ENCODE data around the gene SPOCK1.

Gene SPOCK1

DNA sequence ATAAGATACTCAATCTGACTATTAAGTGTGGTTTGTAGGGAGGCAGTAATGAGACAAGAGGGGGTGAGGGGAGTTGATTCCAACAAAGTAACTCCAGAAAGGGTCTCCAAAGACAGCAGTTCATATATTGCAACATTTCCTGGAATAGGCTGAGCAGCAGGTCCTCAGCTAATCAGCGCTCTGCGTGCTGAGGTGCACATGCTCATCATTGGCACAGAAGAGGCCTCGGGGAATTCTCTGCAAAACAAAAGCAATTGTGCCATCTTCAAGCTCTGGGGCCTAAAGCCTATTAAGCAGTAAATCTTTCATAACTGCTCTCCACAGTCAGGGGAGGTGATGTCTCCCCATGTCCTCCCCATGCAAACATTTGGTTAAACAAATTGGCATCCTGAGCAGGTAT is 357.3 kb downstream of the SPOCK1 start:
- DNase-seq, result no peak

DNA sequence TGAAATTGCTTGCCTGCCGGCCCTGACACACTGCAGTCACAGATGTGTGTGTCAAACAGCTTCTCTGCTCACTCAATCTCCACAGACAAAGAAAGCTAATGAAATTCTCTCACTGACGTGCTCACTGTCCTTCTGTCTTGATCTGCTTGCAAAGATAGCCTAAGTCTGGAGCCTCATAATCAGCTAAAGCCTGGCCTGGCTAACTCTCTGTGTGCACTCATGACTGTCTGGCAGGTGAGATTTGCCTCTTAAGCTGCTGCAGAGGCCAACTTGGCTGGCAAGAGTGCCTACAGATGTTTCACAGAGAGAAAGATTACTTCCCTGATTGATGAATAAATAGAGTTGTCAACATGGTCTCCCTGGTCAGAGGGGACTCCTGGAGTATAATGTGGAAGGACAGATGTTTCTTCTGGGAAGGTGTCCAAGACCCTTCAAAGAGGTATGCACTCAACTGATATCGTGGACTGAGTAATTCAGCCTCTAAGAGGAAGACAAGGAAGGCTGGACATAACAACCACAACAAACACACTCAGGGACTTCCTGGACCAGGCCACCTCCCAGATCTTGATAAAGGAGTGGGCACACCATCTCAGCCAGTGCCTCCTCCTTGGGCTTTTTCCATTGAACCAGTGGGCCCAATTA is 362.0 kb downstream of the SPOCK1 start:
- DNase-seq, result no peak

DNA sequence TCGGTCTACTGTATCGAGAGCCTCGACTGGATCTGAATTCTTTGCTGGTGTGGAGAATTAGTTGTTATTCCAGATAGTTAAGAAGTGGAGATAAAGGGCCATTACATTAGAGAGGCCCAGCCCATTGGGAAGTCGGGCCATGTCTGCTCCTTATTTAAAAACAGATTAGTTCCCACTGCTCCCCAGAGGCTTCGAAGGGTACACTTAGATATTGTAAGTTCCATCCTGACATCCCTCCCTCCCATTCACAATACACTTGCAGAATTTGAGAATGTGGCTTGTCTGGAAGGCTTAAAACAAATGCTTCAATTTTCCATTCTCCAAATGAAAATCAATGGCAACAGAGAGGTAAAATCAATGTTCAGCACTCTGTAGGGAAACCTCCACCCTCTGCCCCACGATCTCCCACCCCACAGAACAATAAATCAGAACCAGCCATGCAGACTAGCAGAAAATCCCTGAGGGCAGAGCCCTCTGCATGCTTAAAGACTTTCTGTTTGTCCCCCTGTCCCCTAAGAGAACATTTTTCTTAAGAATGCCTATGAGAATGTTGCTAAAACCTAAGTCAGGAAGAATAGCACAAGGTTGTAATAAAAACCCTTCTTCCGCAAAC is 364.1 kb downstream of the SPOCK1 start:
- DNase-seq, result no peak

DNA sequence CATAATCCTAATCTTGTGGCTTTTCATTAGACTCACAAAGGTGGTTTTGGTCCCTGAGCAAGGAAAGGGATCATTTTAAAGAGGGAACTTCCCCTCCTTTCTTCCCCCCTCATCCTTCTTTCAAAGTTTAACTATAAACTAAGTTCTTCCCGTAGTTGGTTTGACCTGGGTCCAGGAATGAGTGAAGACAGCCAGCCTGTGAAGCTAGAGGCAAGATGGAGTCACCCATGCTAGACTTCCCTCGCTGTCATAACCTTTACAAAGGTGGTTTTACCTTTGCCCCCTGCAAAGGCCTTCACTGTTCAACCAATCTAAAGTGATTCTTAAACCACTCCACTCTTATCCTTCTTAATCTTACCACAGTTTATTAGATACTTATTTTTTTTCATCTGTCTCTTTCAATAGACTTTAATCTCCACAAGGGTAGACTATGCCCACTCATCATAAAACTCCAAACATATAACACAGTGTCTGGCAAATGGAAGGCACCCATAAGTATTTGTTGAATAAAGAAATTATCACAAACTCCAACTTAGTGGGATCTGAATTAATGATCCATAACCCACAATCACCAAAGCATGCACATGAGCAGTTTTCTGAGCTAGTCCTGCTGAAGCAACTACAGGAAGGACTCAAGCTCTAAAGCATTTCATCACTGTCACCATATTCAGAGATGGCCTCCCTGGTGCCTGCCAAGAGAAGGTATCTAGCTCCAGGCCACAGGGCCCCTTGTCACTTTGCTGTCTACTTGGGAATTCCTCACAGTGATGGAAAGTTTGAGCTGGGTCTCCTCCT is 369.0 kb downstream of the SPOCK1 start:
- DNase-seq, result no peak

DNA sequence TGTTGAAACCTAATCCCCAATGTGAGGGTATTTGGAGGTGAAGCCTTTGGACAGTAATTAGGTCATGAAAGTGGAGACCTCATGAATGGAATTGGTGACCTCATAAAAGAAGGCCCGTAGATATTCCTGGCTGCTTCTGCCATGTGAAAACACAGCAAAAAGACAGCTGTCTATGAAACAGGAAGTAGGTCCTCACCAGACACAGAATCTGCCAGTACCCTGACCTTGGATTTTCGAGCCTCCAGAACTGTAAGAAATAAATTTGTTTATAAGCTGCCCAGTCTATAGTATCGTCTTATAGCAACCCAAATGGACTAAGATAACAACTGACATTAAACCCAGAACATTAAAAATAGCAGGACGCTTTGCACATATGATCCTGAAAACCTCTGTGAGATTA is 371.1 kb downstream of the SPOCK1 start:
- no peak for DNase-seq

GRCh38 chr5:137126829-137127228 is 372.3 kb downstream of the SPOCK1 start:
- no peak for DNase-seq

DNA sequence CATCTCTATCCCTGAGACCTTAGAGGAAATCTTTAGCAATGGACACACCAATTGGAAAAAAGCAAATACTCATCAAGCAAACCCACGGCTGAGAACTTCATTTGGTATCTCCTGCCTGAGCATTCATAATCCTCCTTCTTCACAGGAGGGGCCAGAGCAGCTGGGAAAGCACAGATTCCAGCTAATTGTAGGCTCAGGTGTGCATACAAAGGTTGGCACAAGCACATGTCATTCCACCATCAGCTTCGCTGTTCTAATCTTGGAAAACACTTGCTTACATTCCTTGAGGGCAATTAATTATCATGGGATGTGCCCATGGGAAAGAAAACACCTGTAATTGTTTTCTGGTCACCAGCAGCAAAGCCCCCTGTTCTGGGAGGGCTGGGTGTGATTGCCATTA is 376.6 kb downstream of the SPOCK1 start:
- DNase-seq, result no peak

DNA sequence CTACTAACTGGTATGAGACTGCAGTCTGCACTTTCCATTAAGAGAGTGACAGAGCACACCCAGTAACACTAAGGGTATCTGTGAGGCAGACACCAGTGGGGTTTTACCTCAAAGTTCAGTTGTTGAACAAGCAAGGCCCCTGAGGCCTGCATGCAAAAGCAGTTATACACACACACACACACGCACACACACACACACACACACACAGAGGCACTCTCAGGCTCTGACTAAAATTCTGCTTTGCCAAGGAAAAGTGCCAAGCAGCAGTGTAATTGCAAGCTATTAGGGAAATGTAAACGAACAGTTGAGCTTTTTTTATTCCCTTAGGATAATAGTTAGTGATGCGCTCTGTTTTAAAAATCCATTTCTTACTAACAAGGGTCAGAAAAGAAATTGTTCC is 377.1 kb downstream of the SPOCK1 start:
- DNase-seq, result no peak

GRCh38 chr5:137119321-137119720 is 379.8 kb downstream of the SPOCK1 start:
- no peak for DNase-seq

- no peak for DNase-seq
These were observed 380.5 kb downstream of the SPOCK1 start for GRCh38 chr5:137118629-137119028.

DNA sequence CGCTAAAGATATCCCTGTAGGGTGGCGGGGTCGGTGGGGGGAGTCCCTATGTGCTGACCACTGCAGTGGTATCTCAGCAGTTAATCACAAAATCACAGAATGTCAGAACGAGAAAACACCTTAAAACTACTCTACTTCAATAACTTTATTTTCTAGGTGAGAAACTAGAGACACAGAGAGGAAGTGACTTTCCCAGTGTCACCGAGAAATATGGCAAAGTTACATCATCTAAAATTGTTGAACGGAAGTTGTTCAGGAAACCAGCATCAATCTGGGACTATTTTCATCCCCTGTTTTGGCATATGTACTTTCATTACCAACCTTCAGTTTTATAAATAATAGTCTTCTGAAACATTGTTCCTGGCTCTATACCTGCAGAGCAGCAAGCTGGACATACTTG is 384.0 kb downstream of the SPOCK1 start:
- DNase-seq, result no peak

GRCh38 chr5:137114529-137114928 is 384.6 kb downstream of the SPOCK1 start:
- DNase-seq, result no peak

DNA sequence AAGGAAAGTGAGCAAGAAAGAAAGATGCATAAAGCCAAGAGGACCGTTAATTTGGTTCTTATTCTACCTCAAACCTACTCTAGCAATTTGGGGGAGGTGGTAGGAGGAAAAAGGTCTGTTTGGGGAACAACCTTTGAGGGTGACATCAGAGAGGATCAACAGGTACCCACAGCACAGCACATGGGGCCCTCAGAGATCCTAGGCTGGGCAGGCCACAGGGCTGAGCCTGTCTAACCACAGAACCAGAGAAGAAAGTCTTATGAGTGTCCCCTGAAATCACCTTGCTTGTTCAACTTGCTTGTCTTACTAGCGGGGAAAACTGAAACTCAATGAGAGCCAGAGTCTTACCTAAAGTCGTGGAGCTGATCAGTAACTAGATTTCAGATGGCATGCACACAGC is 385.2 kb downstream of the SPOCK1 start:
- no peak for DNase-seq

DNA sequence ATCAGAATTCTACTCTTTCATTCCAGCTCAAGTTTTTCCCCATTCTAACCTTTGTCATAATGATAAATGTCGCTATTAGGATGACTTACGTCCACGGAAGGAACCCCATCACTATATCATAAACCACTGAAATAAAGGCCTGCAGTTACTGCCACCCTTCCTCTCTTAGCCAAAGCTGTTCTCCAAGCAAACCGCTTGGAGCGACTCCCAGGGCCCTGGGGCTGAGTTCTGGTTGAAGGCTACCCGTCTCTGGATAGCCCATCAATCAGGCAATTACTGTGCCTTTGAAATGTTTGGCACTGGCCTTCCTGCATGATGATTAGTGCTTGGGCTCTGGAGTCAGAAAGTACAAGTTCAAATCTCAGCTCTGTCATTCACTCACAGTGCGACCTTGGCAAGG is 386.0 kb downstream of the SPOCK1 start:
- no peak for DNase-seq

GRCh38 chr5:137105351-137106035 is 393.6 kb downstream of the SPOCK1 start:
- DNase-seq, result no peak

GRCh38 chr5:137101544-137101943 is 397.6 kb downstream of the SPOCK1 start:
- DNase-seq, result no peak

DNA sequence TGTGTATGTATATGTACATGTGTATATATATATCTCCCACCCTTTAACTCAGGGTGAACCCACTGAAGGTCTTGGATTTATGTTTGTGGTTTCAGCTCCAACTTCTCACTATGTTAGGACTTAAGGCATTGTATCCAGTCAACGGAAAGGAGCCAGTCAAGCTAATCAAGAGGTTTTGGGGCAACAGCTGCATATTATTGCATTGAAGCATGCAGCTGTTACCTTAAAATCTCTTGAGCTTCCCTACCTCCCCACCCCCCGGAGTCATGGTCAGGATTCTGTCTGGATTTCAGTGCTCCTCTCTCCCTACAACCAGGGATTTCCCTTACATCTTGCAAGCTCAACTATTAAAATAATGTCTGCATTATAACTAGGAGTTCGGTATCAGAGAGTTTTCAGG is 399.5 kb downstream of the SPOCK1 start:
- DNase-seq, result no peak

DNA sequence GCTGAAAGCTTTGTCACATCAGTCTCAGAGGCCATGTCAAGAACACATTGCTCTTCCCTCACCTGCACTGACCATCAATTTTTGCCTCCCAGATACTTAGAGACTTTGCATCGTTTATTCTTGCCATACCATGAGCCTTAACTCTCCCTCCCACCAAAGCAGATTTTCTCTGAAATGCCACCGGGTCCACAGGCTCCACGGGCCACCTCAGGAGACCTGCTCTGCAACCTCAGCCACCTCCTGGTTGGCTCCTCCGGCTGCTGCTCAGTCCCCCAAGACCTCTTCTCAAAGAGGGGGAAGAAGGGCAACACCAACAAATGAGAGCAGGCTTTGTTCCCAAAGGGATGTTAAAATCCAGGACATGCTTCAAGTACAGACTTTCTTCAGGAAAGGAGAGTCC is 400.5 kb downstream of the SPOCK1 start:
- DNase-seq, result no peak

GRCh38 chr5:137098238-137098637 is 400.9 kb downstream of the SPOCK1 start:
- no peak for DNase-seq

DNA sequence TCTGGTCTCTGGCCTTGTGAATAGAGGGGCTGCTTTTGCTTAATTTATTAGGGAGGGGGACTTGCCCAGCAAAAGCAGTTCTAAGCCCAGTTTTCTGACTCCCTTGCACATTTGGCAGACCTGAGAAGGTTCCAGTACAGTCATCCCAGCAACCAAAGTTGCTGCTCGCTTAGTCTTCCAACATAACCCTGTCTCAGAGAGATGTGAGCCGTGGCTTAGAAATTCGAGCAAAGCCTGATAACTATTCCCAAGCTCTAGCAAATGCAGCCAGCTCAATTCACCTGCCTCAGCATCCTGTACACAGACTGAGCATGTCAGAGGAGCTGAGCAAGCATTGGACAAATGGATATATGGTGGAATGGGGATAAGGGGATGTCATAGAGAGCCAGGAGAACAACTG is 401.9 kb downstream of the SPOCK1 start:
- no peak for DNase-seq

DNA sequence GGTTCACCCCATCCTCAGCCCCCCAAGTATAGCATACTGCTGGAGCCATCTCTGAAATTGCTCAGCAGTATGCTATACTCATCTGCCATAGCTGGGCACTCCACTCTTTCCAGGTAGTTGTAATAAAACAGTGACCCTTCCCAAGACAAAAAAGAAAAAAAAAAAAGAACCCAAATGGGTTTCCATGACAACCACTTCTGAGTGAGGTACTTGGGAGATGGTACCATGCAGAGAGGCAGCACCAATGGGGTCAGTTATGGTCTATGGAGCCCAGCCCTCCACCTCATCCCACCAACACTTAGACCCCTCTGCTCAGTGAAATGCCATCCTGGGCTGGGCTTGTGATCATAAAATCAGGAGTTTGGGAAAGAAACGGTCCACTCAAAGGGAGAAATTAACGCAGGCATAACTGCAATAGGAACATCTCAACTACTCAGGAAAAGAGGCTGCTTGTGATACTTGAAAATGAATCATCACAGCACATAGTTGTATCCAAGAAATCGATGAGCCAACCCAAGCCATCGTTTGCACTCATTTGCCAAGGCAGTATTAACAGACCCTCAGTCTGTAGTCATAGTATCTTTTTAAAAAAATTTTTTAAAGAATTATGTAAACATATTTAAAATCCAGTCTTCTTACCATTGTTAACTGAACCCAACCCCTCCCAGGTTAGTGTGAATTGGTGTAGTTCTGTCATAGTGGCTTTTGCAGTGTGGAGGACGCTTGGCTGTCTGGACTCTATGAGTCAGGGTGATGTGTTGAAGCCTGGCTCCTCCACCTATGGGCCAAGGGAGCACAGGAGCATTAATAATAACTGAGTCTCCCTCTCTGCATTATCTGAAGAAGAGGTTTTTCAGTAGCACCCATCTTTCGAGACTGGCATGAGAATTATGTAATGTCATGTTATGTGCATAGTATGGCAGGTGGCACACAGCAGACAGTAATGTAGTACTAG is 402.7 kb downstream of the SPOCK1 start:
- no peak for DNase-seq

DNA sequence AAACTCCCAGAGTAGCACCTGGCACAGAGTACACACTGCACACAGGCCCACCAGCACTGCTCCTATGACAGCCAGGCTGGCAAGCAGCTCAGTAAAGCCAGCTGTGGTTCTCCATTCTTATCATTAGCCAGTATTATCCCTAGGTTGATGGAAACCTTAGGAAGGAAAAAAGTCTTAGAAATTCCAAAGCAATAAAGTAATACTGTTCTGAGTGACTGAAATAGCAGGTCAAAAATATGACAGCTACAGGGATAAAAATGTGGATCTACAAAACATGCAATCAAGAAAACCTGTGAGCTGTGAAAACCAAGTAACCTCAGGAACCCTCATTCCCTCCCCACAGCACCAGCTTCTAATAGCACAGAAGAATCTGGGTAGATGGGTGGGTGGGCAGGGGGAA is 403.5 kb downstream of the SPOCK1 start:
- no peak for DNase-seq

GRCh38 chr5:137092831-137093230 is 406.3 kb downstream of the SPOCK1 start:
- DNase-seq, result no peak
